ENCODE results near the gene FAM174B.

The FAM174B gene

GRCh38 chr15:92664178-92664900, 8.8 kb upstream of the FAM174B start:
- no peak for DNase-seq

- DNase-seq, result no peak
These were observed 7.8 kb upstream of the FAM174B start for GRCh38 chr15:92663250-92663951.

- no peak for DNase-seq
These were observed 7.2 kb upstream of the FAM174B start for GRCh38 chr15:92662762-92663161.

GRCh38 chr15:92661956-92662355, 6.4 kb upstream of the FAM174B start:
- DNase-seq, result no peak

- DNase-seq, result no peak
These were observed 5.5 kb upstream of the FAM174B start for GRCh38 chr15:92661069-92661468.

GRCh38 chr15:92657486-92657885, 1.9 kb upstream of the FAM174B start:
- no peak for DNase-seq

- DNase-seq, result no peak
These were observed 514 bp upstream of the FAM174B start for GRCh38 chr15:92656089-92656488.

GRCh38 chr15:92654662-92655061, 913 bp downstream of the FAM174B start:
- no peak for DNase-seq

GRCh38 chr15:92653836-92654539, 1.6 kb downstream of the FAM174B start:
- DNase-seq, result no peak

- no peak for DNase-seq
These were observed 2.2 kb downstream of the FAM174B start for GRCh38 chr15:92653366-92653765.

- no peak for DNase-seq
These were observed 3.0 kb downstream of the FAM174B start for GRCh38 chr15:92652576-92652966.

GRCh38 chr15:92651877-92652575, 3.5 kb downstream of the FAM174B start:
- DNase-seq, result no peak

GRCh38 chr15:92650966-92651365, 4.6 kb downstream of the FAM174B start:
- DNase-seq, result no peak

- no peak for DNase-seq
These were observed 5.3 kb downstream of the FAM174B start for GRCh38 chr15:92650256-92650655.

GRCh38 chr15:92648190-92648875, 7.2 kb downstream of the FAM174B start:
- no peak for DNase-seq

- DNase-seq, result no peak
These were observed 8.0 kb downstream of the FAM174B start for GRCh38 chr15:92647467-92648163.

GRCh38 chr15:92646216-92646615, 9.4 kb downstream of the FAM174B start:
- no peak for DNase-seq

GRCh38 chr15:92645731-92646130, 9.8 kb downstream of the FAM174B start:
- no peak for DNase-seq

- no peak for DNase-seq
These were observed 10.4 kb downstream of the FAM174B start for GRCh38 chr15:92645051-92645631.

GRCh38 chr15:92643849-92644815, 11.4 kb downstream of the FAM174B start:
- no peak for DNase-seq

Data from KG1 (cell line).